ENCODE measurements around the gene MBD5.

MBD5 gene

DNA sequence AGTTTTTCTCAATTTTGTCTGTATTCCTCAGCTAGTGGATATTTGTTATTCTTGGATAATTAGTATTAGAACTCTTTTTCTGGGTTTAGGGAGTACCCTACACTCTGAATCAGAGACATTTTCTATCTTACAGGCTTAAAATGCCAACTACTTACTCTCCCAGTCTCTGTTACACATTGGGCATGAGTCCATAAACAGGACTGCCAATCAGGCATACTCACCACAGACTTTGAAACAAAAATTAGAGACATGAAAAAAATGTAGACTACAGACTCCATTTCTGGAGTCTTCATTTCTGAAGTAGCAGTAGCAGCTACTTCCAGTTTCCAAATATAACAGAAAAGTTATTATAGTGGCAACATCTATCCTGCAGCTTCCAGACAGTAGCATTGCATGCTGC is 279.7 kb downstream of the MBD5 start:
- Histone ChIP-seq H3K4me2 (ENCODE audit: low read length) (no peak overlapping the region), H3K27me3 (ENCODE audit: control insufficient read depth, insufficient read depth, low read length) (no peaks in the 10 kb centered on the region), H3K4me1 (no peaks in the 10 kb centered on the region), H3K9ac (no peak overlapping the region), H3K4me3 (ENCODE audit: low read depth, low read length) (no peak overlapping the region), H2AFZ (no peak overlapping the region), H3K9me3 (ENCODE audit: control insufficient read depth, low read length) (no peaks in the 10 kb centered on the region), H3K27ac (no peak overlapping the region), H3K36me3 (ENCODE audit: control insufficient read depth, insufficient read depth, low read length) (no peaks in the 10 kb centered on the region), H3K79me2 (no peaks in the 10 kb centered on the region)
- TF ChIP-seq, protein P1, sequence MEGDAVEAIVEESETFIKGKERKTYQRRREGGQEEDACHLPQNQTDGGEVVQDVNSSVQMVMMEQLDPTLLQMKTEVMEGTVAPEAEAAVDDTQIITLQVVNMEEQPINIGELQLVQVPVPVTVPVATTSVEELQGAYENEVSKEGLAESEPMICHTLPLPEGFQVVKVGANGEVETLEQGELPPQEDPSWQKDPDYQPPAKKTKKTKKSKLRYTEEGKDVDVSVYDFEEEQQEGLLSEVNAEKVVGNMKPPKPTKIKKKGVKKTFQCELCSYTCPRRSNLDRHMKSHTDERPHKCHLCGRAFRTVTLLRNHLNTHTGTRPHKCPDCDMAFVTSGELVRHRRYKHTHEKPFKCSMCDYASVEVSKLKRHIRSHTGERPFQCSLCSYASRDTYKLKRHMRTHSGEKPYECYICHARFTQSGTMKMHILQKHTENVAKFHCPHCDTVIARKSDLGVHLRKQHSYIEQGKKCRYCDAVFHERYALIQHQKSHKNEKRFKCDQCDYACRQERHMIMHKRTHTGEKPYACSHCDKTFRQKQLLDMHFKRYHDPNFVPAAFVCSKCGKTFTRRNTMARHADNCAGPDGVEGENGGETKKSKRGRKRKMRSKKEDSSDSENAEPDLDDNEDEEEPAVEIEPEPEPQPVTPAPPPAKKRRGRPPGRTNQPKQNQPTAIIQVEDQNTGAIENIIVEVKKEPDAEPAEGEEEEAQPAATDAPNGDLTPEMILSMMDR (IDR thresholded peaks at IDR 0.05) = no peak

DNA sequence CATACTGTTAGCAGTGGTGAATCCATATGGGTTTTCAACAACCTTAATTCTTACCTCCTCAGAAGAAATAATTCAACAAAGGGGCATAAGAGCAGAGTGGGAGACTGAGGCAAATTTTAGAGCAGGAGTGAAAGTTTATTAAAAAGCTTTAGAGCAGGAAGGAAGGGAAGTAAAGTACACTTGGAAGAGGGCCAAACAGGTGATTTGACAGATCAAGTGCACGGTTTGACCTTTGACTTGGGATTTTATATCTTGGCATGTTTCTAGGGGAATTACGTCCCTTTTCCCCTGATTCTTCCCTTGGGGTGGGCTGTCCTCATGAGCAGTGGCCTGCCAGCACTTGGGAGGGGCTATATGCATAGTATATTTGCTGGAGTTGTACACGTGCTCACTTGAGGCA is 280.5 kb downstream of the MBD5 start:
- Histone ChIP-seq H3K79me2 (no peaks in the 10 kb centered on the region), H3K4me1 (no peaks in the 10 kb centered on the region), H3K27me3 (ENCODE audit: control insufficient read depth, insufficient read depth, low read length) (no peaks in the 10 kb centered on the region), H2AFZ (no peak overlapping the region), H3K27ac (no peak overlapping the region), H3K9ac (no peak overlapping the region), H3K9me3 (ENCODE audit: control insufficient read depth, low read length) (no peaks in the 10 kb centered on the region), H3K36me3 (ENCODE audit: control insufficient read depth, insufficient read depth, low read length) (no peaks in the 10 kb centered on the region), H3K4me3 (ENCODE audit: low read depth, low read length) (no peak overlapping the region), H3K4me2 (ENCODE audit: low read length) (no peak overlapping the region)
- TF ChIP-seq, protein P1 (IDR thresholded peaks at IDR 0.05) = no peak

DNA sequence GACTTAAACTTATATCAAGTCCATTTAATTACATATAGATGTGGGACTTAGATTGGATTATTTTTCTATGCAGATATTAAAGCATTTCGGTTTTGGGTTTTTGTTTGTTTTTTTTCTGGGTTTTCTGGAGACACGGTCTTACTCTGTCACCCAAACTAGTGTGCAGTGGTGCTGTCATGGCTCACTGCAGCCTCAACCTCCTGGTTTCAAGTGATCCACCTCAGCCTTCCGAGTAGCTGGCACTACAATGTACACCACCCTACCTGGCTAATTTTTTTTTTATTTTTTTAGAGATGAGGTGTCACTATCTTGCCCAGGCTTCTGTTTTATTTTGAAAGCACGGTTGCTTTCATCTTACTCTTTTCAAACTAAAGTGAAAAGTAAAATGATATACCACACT is 281.6 kb downstream of the MBD5 start:
- no peak overlapping the region for H3K9ac ChIP-seq
- no peak overlapping the region for H3K27ac ChIP-seq
- H3K79me2 ChIP-seq = no peaks in the 10 kb centered on the region
- no peaks in the 10 kb centered on the region for H3K9me3 ChIP-seq (ENCODE audit: control insufficient read depth, low read length)
- H3K4me3 ChIP-seq (ENCODE audit: low read depth, low read length) = no peak overlapping the region
- no peak overlapping the region for H2AFZ ChIP-seq
- no peaks in the 10 kb centered on the region for H3K27me3 ChIP-seq (ENCODE audit: control insufficient read depth, insufficient read depth, low read length)
- no peaks in the 10 kb centered on the region for H3K36me3 ChIP-seq (ENCODE audit: control insufficient read depth, insufficient read depth, low read length)
- no peak overlapping the region for H3K4me2 ChIP-seq (ENCODE audit: low read length)
- TF ChIP-seq, protein P1 (IDR thresholded peaks at IDR 0.05) = no peak
- H3K4me1 ChIP-seq = no peaks in the 10 kb centered on the region

DNA sequence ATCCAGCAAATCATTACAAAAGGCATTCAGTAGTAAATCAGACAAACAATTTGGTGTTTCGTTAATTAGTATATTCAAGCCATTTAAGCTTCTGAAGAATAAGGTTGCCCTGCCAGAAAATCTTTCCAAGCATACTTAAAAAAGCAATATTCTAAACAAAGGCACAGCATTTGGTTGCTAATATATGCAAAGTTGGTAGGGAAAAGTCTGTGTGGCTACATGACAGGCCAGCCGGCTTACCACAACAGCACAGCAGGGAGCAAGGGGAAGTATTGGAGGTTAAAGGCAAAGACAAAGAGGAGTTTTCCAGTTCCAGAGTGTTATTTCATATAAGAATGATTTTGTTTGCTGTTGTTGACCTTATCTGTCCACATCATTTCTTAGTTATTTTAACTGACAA is 282.3 kb downstream of the MBD5 start:
- H2AFZ ChIP-seq = no peak overlapping the region

DNA sequence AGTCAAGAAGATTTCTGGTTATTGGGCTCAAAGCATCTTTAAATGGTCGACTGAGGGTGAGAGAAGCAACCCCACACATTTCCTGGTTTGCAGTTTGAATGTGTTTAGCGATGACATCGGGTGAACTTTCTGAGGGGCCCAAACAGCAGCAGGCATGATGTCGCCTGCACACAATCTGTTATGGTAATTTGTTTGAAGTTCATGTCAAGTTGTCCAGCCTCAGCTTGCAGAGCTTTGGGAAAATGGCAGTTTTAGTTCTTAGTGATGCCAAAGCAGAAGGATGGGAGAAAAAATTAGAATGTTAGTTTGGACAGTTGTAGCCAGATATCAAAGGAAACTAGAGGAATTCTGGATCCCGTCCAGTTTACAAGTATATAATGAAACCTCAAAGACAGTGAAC is 284.6 kb downstream of the MBD5 start:
- H3K27me3 ChIP-seq (ENCODE audit: control insufficient read depth, insufficient read depth, low read length) = no peaks in the 10 kb centered on the region
- H3K4me2 ChIP-seq (ENCODE audit: low read length) = no peak overlapping the region
- H3K4me3 ChIP-seq (ENCODE audit: low read depth, low read length) = no peak overlapping the region
- no peaks in the 10 kb centered on the region for H3K4me1 ChIP-seq
- H3K79me2 ChIP-seq = no peaks in the 10 kb centered on the region
- no peak overlapping the region for H3K27ac ChIP-seq
- TF ChIP-seq, protein P1 (IDR thresholded peaks at IDR 0.05) = no peak
- no peak overlapping the region for H2AFZ ChIP-seq
- no peak overlapping the region for H3K9ac ChIP-seq
- no peaks in the 10 kb centered on the region for H3K9me3 ChIP-seq (ENCODE audit: control insufficient read depth, low read length)
- no peaks in the 10 kb centered on the region for H3K36me3 ChIP-seq (ENCODE audit: control insufficient read depth, insufficient read depth, low read length)

More for the DNA sequence above, 282.3 kb downstream of the MBD5 start:
- no peaks in the 10 kb centered on the region for H3K79me2 ChIP-seq
- H3K4me3 ChIP-seq (ENCODE audit: low read depth, low read length) = no peak overlapping the region
- H3K27ac ChIP-seq = no peak overlapping the region
- no peaks in the 10 kb centered on the region for H3K9me3 ChIP-seq (ENCODE audit: control insufficient read depth, low read length)
- H3K9ac ChIP-seq = no peak overlapping the region
- H3K36me3 ChIP-seq (ENCODE audit: control insufficient read depth, insufficient read depth, low read length) = no peaks in the 10 kb centered on the region
- H3K27me3 ChIP-seq (ENCODE audit: control insufficient read depth, insufficient read depth, low read length) = no peaks in the 10 kb centered on the region
- TF ChIP-seq, protein P1 (IDR thresholded peaks at IDR 0.05) = no peak
- no peak overlapping the region for H3K4me2 ChIP-seq (ENCODE audit: low read length)
- no peaks in the 10 kb centered on the region for H3K4me1 ChIP-seq
